Brain pericyte (primary cell): Measurements from ENCODE around the gene TMEM176B.

ENCODE experiments used
- DNase-seq: peaks from one replicate; pipeline ENCODE4 v3.0.0-alpha.2; 2012; ENCODE audit warnings: low read depth, low spot score

The TMEM176B gene

DNA sequence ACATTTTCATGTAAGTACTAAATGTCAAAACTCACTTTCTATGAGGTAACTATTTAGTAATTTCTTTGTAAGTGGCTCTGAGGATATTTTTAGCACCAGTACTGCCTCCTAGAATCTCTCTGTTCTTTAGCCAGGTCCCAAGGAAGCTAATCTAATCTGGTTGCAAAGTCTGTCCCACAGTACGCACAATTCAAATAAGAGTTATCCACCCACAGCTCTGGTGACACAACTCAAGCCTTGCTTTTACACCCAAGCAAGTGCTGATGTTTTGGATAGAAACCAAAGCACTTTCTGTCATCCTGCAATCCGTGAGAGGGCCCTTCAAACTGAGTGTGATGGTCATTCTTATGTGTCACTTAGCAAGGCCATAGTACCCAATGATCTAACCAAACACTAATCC, 48.5 kb downstream of the TMEM176B start:
- DNase-seq, result no peak

DNA sequence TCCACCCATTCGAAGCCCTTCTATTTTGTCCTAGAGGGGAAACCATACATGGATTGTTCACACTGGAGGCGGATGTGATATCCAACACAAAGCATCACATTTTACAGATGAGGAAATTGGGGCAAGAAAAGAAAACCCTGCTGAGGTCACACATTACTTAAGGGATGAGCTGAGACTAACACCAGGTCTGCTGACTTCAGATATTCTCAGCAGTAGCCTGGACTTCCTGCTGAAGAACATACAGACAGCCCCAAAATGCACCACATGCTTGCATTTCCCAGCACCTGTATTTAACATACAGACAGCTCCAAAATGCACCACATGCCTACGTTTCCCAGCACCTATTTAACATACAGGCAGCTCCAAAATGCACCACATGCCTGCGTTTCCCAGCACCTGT, 51.8 kb downstream of the TMEM176B start:
- DNase-seq, result no peak

DNA sequence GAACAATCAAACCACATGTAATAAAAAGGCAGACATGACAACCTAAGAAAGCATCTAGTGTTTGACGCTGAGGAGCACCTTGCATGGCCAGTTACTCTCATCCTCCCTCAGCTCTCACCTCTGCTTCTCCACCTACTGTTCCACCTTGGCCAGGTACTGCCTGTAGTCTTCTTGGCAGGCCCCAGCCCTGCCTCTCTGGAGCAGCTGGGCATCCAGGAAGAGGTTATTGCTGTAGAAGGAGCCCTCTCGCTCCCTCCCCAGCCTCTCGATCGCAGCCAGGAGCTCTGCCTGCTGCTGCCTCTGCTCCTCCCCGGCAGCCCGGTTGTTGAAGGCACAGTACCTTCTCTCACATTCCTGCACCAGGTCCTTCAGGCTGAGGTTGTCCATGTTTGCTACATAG, 53.2 kb downstream of the TMEM176B start:
- no peak for DNase-seq

DNA sequence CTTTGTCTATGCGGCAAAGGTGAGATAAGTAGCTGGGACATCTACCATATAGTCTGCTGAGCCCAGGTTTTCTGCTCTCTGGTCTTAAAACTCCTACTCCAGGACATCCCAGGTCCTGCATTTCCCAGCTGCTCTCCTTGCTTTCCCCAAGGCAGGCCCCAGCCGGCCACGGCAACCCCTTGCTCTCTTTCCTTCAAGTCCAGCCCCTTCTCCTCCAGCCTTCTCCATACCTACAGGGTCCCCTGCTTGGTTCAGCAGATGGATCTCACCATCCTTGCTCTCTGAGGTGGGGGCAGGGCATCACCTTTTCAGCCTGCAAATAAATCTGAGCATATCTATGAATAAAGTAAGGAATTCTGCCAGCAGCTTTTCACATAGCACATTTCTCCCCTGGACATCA, 54.3 kb downstream of the TMEM176B start:
- DNase-seq, result no peak

DNA sequence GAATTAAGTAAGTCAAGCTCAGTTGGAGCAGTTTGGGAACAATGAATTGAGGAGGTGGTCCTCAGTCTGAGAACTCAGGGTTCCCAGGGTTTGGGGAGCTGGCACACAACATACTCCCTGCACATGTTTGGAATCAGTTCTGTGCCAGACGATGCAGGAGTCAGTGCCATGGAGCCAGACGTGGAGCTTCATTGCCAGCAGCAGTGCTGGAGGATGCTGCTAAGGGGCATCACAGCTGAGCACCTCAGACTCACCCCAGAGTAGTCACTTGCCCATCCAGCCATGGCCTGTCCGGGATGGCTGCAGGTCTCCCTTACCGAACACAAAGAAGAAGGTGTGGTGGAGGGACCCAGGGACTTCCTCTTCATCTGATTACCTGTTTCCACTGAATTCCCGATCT, 55.1 kb downstream of the TMEM176B start:
- DNase-seq, result no peak

DNA sequence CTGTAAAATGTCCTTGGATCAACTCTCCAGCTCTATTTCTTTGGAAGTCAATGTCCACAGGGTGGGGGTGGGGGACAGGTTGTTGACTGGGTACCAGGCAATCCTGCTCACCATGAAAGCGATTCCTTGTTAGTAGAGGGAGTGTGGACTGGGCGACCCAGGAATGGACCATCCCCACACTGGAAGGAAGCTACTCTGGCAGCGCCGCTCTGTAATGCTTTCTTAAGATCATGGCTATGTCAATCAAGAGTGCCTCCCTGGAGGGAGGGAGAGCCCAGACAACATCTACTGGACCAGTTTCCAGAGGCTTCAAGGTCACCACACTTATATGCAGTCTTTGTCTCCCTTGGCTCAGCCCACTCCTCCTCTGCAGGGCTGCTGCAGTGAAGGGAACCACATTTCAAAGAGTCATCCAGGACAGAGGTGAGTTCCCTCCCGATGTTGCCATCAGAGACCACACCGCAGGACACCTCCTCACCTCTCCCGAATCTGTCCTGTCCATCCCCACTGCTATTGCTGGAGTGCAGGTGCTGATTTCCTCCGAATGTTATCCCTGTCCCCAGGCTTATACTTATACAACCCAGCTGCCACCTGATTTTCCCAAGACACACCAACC, 56.0 kb downstream of the TMEM176B start:
- no peak for DNase-seq

DNA sequence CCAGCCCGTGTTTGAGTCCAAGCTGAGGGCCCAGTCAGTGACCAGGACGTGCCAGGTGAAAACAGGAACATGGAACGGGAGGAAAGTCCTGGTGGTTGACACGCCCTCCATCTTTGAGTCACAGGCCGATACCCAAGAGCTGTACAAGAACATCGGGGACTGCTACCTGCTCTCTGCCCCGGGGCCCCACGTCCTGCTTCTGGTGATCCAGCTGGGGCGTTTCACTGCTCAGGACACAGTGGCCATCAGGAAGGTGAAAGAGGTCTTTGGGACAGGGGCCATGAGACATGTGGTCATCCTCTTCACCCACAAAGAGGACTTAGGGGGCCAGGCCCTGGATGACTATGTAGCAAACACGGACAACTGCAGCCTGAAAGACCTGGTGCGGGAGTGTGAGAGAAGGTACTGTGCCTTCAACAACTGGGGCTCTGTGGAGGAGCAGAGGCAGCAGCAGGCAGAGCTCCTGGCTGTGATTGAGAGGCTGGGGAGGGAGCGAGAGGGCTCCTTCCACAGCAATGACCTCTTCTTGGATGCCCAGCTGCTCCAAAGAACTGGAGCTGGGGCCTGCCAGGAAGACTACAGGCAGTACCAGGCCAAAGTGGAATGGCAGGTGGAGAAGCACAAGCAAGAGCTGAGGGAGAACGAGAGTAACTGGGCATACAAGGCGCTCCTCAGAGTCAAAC, 57.7 kb downstream of the TMEM176B start:
- no peak for DNase-seq
